Muscle of arm (tissue), 12 donors: ENCODE data around the gene MAP1A. TPM values are rescaled to one million over a fixed set of nuclear protein-coding genes. Genes with fewer than 3 reads are reported as not detected.
"Not testable (repeated sequence)": the region's sequence is repeated elsewhere in the genome, so short reads cannot be mapped to it uniquely, and the experiment has no call there.

Experiments used
- DNase-seq: peaks from one replicate; pipeline ENCODE4 v3.0.0-alpha.2; 2013
- polyA plus RNA-seq, 12 donors: library from polyadenylated mRNA; unstranded; fragments of 120-200 nt; gene quantifications; one replicate each; pipeline ENCODE4 v1.2.1, GENCODE V29; 2013; ENCODE audit not compliant: insufficient read length in 12 of 12

The MAP1A gene
- polyA plus RNA-seq, 12 donors, result 27.5 to 44.8 (median 38.0) TPM; not detected in 1

DNA sequence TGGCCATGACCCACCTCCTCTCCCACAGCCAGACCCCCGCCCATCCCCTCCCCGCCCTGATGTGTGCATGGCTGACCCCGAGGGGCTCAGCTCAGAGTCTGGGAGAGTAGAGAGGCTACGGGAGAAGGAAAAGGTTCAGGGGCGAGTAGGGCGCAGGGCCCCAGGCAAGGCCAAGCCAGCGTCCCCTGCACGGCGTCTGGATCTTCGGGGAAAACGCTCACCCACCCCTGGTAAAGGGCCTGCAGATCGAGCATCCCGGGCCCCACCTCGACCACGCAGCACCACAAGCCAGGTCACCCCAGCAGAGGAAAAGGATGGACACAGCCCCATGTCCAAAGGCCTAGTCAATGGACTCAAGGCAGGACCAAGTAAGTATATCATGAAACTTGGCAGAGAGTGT is 11.7 kb downstream of the MAP1A start:
- no peak for DNase-seq

DNA sequence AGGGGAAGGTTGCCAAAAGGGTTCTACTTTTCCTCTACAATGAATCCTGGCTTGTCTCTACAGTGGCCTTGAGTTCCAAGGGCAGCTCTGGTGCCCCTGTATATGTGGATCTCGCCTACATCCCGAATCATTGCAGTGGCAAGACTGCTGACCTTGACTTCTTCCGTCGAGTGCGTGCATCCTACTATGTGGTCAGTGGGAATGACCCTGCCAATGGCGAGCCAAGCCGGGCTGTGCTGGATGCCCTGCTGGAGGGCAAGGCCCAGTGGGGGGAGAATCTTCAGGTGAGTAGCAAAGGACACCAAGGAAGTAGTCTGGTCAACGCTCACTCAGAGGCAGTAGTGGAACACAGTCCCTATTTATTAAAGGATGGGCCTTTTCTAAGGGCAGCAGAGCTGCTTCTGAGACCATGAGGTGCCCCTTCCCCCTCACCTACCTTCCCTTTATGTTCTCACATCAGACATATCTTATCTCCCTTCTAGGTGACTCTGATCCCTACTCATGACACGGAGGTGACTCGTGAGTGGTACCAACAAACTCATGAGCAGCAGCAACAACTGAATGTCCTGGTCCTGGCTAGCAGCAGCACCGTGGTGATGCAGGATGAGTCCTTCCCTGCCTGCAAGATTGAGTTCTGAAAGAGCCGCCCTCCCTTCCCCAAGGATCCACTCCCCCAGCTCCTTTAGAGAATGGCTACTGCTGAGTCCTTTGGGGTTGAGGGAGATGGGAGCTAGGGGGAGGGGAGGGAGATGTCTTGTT is 12.4 kb downstream of the MAP1A start:
- DNase-seq, result no peak

DNA sequence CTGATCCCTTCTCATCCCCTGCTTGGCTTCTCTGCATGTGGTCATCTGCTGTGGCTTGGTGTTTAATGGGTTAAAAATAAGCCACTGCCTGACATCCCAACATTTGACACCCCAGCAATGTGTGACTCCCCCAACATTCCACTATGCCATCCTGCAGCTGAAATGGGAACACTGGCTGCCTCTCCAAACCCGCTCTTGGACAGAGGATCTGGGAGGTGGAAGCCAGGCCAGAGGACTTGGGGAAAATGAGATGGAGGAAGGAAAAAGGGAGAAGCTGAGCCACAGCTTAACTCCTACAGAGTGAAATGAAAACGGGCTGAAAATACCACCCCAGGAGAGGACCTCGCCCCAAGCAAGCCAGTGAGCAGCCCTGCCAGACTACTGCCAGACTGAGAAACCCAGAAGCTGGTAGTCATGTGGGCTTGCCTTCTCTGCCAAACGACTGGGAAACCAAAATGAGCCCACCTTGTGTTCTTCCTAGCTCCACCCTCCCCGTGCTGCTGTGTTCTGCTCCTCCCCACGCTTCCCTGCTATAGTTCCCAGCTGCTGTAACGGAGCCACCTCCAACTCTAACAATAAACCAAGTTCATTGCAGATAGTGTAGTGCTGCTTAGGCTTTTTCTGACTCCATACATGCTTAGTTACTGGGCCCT is 13.7 kb downstream of the MAP1A start:
- no peak for DNase-seq

GRCh38 chr15:43532826-43533225 is 15.4 kb downstream of the MAP1A start:
- DNase-seq, result not testable (repeated sequence)

DNA sequence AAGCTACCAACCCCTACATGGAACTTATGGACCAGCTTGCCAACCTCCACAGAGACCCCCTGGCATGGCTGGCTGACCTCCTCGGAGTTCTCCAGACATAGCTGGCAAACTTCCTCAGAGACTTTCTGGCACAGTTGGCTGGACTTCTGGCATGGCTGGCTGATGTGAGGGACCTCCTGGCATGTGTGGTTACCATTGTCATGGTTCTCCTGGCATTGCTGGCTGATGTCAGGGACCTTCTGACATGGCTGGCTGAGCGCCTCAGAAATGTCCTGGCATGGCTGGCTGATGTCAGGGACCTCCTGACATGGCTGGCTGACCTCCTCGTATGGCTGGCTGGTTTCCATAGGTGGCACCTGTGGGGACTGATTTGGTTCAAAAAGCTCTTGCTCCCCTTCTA is 17.5 kb downstream of the MAP1A start:
- no peak for DNase-seq

- no peak for DNase-seq
Measured at GRCh38 chr15:43538091-43538490, 20.7 kb downstream of the MAP1A start.

GRCh38 chr15:43541785-43542184 is 24.4 kb downstream of the MAP1A start:
- no peak for DNase-seq

GRCh38 chr15:43544266-43544665 is 26.9 kb downstream of the MAP1A start:
- DNase-seq, result no peak

GRCh38 chr15:43545426-43545825 is 28.0 kb downstream of the MAP1A start:
- no peak for DNase-seq

GRCh38 chr15:43547539-43547938 is 30.1 kb downstream of the MAP1A start:
- no peak for DNase-seq

GRCh38 chr15:43550527-43551363 is 33.3 kb downstream of the MAP1A start:
- DNase-seq, result no peak

DNA sequence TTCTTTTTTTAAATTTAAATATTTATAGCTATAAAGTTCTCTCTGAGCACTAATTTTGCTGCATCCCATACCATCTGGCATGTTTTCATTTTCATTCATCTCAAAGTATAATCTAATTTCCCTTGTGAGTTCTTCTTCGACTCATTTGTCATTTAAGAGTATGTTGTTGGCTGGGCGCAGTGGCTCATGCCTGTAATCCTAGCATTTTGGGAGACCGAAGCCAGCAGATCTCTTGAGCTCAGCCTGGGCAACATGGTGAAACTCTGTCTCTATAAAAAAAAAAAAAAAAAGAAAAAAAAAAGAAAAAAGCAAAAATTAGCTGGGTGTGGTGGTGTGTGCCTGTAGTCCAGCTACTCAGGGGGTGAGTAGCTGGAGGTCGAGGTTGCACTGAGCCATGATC is 34.8 kb downstream of the MAP1A start:
- no peak for DNase-seq

GRCh38 chr15:43552986-43553385 is 35.6 kb downstream of the MAP1A start:
- DNase-seq, result no peak

DNA sequence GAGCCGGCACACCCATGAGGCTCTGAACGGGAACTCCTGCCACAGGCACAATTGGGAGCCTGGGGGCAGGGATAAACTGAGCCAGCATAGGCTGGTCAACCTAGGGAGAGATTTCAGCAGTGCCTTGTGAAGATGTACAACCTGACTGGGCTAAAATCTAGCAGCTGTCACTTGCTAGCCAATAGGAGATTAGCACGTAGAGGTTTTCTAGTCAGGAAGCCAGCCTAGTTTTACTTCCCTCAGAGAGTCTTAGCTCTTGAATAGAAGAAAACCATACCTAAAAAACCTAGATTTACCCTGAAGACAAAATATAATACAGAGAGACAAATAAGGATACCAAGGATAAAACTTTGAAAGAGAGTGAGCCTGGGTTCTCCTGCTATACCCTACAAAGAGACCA is 45.3 kb downstream of the MAP1A start:
- not testable (repeated sequence) for DNase-seq

DNA sequence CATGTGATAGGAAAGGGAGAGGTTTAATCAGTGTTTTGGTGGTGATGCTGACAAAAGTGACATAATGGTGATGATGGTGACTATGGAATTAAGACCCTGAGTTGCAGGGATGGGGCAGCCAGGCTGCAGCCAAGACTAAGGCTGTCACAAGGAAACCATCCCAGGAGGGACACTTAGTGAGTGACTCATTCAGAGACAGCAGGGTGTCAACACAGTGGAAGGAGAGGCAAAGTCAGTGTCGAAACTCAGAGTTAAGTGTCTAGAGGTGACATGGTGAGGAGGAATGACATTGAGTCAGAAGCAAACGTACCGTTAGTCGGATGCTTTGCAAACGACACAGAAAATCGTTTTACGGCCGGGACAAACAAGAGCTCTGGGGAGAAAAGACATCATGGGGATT is 46.4 kb downstream of the MAP1A start:
- not testable (repeated sequence) for DNase-seq

DNA sequence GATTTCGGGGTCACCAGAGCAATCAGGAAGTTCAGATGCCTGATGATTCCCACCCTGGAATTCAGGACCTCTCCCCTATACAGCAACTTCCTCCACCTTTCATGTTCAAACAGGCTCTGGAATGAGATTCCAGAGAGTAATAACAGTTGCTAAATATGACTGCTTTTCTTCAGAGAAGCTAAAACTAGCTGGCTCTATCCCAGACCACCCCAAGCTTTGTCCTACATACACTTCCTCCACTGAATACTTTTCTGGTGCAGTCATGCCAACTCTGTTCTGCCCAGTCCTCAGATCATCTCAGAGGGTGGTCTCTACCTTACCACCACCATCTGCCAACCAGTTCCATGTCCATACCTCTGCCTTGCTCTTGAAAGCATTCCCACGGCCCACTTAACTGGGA is 49.2 kb downstream of the MAP1A start:
- not testable (repeated sequence) for DNase-seq

DNA sequence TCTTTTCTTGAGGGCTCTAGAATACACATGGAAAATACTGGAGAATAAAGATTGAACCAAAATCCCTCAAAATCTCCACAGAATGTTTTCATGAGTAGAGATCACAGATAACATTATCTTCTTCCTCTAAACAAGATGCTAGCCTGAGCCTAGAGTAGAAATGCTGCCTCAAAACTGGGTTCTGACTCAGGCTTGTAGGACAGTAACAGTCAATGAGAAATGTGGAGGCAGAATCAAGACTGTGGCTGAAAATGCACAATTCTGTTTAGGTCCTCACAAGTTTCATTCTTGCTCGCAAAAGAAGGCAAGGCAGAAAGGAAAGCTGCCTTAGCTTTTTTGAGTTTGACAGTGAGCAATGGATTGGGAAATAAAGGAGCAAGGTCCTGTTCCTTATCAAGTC is 57.2 kb downstream of the MAP1A start:
- not testable (repeated sequence) for DNase-seq

Other genes with a start within 250 kb of the MAP1A start
- under 1 TPM in 1 of 12 donors, not detected in 11; 0.17 TPM for gene TGM7, start 215.4 kb upstream of the MAP1A start, polyA plus RNA-seq
- 1 to 10 TPM in 11 of 12 donors, not detected in 1; 4.8 to 8.6 (median 6.6) TPM for gene LCMT2, start 187.0 kb upstream of the MAP1A start, polyA plus RNA-seq
- 10 to 100 TPM in 10 of 12 donors, 1 to 10 TPM in 1, not detected in 1; 8.0 to 25.0 (median 15.4) TPM for gene ZSCAN29, start 146.6 kb upstream of the MAP1A start, polyA plus RNA-seq
- gene TUBGCP4, start 146.5 kb upstream of the MAP1A start, polyA plus RNA-seq, result 10 to 100 TPM in 11 of 12 donors, not detected in 1; 11.1 to 16.6 (median 13.9) TPM
- gene TP53BP1, start 24.5 kb upstream of the MAP1A start, polyA plus RNA-seq, result 100 to 1,000 TPM in 1 of 12 donors, 10 to 100 TPM in 11; 35.8 to 105 (median 51.4) TPM
- 10 to 100 TPM in 3 of 12 donors, 1 to 10 TPM in 8, not detected in 1; 4.9 to 22.9 (median 6.5) TPM for gene PPIP5K1, start 72.6 kb downstream of the MAP1A start, polyA plus RNA-seq
- 1 to 10 TPM in 1 of 12 donors, under 1 TPM in 6, not detected in 5; 0.11 to 5.5 (median 0.21) TPM for gene CKMT1B, start 76.4 kb downstream of the MAP1A start, polyA plus RNA-seq
- 1 to 10 TPM in 1 of 12 donors, under 1 TPM in 9, not detected in 2; 0.12 to 1.1 (median 0.48) TPM for gene STRC, start 101.2 kb downstream of the MAP1A start, polyA plus RNA-seq
- gene CATSPER2, start 131.2 kb downstream of the MAP1A start, polyA plus RNA-seq, result 1 to 10 TPM in 9 of 12 donors, under 1 TPM in 1, not detected in 2; 0.31 to 5.9 (median 1.3) TPM
- 1 to 10 TPM in 1 of 12 donors, under 1 TPM in 3, not detected in 8; 0.18 to 5.3 (median 0.66) TPM for gene CKMT1A, start 176.3 kb downstream of the MAP1A start, polyA plus RNA-seq
- gene PDIA3, start 228.8 kb downstream of the MAP1A start, polyA plus RNA-seq, result 100 to 1,000 TPM in 11 of 12 donors, not detected in 1; 176 to 379 (median 252) TPM